GM18508 (cell line): ENCODE data around the gene SORL1-AS1.
A peak's percentile ranks its signal among the peaks of the same experiment; 100 is the strongest.

Experiments
- ATAC-seq: cut with Tn5 transposase; IDR thresholded peaks from one replicate; pipeline ENCODE4 v1.9.1; 2021; ENCODE audit warnings: moderate number of reproducible peaks; ENCODE audit not compliant: insufficient read depth, unreplicated experiment

Gene SORL1-AS1

DNA sequence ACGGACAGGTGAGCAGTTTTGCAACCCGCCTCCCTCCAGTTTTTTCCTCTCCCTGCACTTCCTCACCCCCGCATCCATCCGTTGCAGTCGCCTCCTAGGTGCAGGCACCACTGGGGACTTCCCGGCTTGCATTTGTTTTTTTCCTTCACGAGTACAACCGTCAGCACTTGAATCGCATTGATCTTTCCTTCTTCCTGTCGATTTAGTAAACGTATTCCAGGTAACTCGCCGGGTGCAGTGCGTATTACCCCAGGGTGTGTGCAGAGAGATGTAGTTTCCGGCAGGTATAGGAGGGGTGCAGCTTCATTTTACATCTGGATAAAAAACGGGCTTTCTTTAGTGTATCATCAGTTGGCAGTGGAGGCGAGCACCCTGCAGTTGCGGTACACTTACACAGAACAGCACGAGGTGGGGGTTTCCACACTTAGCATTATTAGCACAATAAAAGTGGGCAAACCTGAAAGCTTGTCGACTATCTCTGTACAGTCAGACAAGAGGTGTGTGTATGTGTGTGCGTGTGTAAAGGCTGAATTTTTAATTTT, at the start of gene SORL1-AS1:
TSS of gene SORL1-AS1 (minus strand) at position 359 of the 542 bp plus-strand sequence.
- ATAC-seq = no peak

DNA sequence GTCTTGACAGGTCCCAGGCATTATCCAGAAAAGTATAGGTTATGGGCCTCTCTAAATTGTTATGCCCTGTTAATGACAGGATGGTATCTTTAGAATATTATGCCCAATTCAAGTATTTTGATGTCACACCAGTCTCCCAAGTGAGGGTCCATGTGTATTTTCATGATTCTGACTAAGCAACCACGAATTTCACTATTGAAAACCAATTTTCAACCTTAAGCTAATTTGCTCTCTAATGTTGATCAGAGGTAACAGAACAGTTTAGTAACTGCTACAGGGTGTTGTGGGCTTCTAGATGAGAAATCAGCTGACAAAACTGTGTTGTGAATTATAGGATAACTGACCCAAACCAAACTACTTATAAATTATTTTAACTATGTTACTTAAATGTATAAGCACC, 48.0 kb upstream of the SORL1-AS1 start:
- ATAC-seq = no peak

DNA sequence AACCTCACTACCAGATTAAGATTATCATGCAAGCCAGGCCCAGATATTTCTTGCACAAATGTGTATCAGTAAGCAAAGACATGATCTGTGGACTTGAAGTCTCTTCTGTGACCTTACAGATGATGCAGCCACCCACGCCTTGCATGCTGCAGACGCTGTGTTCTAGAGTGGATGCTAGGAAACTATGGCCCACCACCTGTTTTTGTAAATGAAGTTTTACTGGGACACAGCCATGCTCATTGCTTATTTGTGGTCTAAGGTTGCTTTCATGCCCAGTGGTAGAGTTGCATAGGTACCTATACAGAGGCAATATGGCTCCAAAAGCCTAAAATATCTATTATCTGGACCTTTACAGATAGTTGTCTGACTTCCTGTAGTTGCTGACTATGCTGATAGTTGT, 47.5 kb upstream of the SORL1-AS1 start:
- ATAC-seq = no peak

DNA sequence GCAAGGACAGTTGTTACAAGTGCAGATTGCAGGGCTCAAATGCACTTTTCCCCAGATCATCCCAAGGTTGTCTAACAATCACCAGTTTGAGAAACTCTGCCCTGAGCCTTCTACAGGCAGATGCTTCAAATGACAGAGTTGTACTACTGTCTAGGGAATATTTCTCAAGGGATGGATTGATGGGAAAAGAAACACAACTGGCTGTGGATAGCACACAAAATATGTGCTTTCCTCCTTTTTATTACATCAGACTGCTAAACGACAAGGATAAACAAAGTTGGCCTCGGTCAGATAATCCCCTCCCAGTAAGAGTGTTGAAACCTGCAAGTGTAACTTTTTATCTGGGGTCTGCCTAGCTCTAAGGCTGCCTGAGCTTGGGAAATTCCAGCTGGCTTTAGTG, 46.6 kb upstream of the SORL1-AS1 start:
- ATAC-seq = no peak

DNA sequence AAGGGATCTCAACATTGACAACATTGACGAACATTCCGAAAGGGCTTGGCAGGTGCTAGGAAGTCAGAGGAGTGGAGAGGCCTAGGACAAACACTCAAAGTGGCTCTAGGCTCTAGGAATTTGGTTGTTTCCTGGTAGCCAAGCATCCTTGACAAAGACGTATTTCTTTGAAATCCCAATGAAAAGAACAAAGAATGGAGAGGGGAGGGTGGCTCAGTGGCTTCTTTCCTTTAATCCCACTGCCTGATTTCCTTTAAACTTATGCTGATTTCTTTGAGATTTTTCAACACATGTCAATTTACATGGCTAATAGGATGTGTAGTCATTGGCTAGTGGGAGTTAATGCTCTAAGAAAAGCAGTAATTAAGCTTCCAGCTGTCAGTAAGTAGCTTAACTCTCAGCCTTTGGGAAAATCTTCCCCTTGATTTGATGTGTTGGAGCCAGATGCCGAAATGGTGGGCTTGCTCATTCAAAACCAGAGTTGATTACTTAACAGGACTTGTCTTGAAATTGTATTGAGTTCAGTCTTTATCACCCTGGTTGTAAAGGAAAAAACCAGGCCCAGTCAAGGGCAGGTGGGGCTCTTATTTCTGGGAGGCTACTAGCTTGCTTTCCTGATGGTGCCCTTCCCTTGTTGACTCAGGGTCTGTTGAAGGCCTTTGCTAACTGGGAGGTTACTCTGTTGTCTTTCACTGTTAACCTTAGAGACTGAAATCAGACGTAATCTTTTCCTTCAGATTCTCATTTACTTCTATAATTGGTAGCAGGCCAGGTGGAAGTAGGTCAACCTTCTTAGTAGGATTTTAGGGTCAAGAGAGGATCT, 44.6 kb upstream of the SORL1-AS1 start:
- ATAC-seq = no peak

DNA sequence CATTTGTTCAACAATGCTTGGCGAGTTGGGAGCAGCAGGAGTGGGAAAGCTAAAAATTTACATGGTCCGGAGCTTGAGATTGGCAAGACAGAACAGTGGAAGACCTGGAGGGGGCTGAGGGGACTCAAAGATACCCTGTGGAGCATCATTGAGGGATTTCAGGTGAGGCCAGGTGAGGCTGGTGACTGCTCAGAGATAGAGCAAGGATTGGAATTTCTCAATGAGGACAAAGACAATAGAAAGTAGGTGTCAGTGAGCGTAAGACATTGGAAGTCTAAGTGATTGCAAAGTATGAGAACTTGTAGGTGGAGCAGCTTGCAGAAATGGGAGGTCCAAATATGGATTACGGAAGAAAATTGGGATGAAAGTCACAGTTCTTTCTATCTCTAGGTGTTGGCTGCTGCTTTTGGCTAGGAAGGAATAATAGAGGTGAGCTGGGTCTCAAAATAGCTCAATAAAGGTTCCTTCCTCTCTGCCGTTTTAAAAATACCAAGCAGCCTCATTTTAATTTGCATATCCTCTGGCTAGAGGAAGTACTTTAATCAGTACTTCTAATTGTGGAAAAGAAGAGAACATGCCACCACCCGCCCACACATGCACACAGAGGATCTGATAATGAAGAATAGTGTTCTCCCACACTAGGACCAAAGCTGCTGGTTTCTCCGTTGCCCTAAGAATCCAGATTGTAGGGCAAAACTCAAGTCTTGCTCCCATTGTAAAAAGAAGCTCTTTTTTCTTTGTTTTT, 41.8 kb upstream of the SORL1-AS1 start:
- ATAC-seq = no peak

DNA sequence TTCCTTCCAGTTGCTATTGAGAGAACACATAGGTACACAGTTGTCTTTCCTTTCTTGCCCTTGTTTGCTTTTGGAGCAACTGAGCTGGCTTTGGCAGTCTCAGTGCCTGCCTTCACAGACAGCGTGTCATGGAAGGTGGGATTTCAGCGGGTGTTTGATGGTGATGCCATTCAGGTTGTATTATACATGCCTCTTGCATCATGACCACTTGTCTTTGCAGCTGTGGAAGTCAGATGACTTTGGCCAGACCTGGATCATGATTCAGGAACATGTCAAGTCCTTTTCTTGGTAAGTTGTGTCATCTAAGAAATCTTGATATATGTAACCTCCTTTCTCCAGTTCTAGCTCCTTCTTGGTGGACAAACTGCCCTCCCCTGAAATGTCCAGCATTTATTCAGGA, 37.1 kb upstream of the SORL1-AS1 start:
- ATAC-seq = no peak

DNA sequence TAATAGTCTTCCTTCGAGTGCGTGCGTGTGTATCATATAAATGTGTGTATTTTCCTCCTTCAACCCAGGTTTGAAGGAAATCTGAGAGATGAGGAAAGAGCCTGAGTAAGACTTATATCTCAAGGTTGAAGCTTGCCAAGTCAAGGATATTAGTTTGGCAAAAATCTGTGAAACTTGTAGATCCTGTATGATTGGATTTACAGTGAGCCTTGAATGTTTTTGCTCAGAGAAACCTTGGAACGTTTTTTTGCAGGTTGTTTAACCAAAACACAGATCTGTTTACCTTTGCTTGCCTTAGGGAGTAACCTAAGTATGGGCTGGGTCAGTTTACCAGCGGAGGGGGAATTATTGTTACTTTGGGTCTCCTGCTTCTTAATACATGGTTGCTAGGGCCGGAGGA, 35.9 kb upstream of the SORL1-AS1 start:
- ATAC-seq = no peak

DNA sequence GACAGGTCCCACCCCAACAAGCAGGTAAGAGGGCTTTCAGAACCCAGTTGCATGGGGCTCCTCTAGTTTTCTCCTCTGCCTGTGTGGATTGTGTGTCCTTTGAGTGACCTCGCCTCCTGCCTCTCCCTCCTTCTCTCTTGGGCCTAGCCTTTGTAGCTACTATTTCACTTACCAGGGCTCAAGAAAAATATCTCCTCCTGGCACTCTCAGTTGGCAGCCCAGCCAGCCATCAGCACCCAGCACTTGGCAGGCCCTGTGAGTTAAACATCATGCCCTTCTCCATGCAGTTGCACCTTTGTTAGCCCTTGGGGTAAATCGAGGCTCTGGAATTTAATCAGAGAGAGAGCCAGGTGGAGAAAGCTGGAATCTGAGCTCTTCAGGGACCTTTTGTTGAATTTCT, 35.4 kb upstream of the SORL1-AS1 start:
- no peak for ATAC-seq

DNA sequence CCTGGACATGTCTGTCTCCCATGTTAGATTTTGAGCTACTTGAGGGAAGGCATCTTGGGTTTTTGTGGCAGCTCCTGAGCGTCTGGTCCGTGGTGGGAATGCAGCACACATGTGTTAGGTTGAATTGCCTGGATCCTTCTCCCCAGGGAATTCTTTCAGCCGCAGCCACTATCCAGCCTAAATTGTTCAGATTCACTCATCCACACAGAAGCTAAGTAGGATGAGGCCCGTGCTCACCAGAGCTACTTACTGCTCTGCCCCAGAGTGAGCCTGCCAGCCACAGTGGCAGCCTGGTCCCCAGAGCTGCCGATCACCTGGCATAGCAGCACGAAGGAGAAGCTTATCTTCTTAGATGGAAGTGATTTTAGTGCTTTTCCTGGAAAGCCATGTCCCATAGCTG, 34.4 kb upstream of the SORL1-AS1 start:
- ATAC-seq = no peak

DNA sequence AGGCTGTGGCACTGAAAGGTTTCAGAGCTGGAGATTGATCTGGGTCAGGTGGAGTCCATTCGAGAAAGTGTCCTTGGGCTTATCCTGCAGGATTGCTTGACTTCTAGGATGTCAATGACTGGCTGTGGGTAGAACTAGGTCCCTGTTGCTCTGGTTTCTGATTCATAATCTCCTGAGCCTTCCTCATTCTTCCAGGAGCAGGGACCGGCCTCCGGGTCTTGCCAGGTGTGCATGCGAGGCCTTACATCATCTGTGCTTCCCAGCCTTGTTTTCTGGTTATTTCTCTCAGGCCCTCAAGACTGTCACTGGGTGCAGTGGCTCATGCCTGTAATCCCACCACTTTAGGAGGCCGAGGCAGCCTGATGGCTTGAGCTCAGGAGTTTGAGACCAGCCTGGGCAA, 33.3 kb upstream of the SORL1-AS1 start:
- no peak for ATAC-seq

DNA sequence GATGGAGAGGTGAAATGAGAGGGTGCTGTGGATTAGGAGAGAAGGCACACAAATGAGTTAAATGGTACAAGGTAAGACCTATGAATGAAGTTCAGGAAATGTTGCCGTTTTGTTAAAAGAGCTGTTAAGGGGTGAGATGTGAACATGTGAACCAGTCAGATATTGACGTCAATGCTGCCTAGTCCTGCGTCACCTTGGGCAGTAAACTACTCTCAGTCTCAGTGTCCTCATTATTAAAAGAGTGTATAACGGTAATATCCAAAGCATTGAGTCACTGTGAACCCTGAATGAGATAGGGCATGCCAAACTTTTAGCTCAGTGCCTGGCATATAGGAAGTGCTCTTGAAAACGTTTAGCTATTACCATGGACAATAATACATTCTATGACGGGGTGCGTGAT, 32.4 kb upstream of the SORL1-AS1 start:
- no peak for ATAC-seq

DNA sequence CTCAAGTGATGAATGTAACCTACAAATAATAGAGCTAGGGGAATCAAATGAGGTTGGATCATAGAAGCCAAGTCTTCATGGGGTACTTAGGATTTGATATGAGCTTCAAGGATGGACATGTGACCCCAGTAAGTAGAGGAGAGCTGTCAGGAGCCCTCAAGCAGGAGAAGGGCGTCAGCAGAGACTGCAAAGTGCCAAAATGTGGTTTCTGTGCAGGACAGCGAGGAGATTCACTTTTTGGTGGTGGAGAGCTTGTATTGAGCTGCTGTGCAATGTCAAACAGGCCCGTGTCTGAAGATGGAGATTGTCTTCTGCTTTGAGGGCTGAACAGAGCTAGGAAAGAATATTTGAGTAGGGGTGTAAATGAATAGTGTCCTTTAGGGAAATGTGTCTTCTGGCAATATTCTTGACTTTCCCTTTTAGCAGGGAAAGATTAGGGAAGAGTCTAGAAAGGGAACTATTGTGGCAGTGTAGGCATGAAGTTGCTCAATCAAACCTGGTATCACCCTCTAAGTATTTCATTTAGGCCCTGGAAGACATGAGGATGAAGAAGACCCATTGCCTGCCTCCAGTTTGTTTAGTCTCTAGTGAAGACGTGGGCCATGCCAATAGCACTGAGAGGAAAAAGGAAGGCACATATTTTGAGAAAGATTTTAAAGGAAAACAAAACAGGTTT, 31.2 kb upstream of the SORL1-AS1 start:
- no peak for ATAC-seq

DNA sequence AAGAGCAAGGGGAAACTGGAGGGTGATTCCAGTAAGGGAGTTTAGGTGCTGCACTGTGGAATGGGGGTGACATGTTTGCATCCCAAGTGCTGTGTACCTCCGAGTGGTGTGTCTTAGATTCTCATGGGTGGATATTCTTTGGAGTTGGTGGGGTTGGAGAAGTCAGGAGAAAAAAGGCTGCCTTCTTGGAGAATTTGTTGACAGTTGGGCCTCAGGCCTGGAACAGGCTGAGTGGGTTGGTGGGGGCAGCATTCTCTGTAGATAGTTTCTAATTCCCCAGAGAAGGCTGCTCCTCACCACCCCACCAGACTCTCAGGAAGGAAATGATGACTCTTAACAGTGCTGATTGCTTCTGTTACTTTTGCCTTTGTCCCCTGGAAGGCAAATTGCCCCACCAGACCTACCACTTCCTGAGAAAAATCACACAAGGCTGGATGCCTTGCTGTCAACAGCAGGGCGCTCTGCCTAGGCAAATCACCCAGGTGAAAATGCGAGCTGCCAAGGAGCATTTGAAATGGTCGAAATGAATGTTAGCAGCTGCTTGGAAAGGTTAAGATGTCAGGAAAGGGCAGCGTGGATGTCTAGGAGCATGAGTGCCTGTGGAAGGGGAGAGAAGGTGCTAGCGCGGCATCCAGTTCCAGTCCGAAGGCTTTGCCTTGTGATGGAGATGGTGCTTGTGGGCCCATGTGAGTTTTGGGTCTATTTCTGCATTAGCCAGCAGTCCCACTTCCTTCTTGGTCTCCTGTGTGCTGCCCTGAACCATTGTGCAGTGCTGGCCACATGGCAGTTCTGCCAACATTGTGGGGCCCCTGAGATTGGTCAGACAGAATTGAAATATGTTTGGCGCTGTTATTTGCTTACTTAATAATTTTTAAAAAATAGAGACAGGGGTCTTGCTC, 29.7 kb upstream of the SORL1-AS1 start:
- peak; percentile 69 for ATAC-seq

DNA sequence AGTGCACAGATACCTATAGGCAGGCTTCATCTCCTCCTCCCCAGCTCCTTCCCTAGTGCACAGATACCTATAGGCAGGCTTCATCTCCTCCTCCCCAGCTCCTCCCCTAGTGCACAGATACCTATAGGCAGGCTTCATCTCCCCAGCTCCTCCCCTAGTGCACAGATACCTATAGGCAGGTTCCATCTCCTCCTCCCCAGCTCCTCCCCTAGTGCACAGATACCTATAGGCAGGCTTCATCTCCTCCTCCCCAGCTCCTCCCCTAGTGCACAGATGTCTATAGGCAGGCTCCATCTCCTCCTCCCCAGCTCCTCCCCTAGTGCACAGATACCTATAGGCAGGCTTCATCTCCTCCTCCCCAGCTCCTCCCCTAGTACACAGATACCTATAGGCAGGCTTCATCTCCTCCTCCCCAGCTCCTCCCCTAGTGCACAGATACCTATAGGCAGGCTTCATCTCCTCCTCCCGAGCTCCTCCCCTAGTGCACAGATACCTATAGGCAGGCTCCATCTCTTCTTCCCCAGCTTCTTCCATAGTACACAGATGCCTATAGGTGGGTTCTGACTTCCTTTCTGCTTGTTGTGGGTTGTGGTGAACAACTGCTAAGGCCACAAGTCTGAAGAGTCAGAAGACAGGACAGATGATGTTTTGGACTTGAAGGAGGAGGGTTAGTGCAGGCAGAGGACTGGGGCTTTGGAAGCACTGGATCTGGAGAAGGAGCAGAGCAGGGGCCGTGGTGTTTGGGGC, 28.9 kb upstream of the SORL1-AS1 start:
- ATAC-seq = peak; percentile 40

DNA sequence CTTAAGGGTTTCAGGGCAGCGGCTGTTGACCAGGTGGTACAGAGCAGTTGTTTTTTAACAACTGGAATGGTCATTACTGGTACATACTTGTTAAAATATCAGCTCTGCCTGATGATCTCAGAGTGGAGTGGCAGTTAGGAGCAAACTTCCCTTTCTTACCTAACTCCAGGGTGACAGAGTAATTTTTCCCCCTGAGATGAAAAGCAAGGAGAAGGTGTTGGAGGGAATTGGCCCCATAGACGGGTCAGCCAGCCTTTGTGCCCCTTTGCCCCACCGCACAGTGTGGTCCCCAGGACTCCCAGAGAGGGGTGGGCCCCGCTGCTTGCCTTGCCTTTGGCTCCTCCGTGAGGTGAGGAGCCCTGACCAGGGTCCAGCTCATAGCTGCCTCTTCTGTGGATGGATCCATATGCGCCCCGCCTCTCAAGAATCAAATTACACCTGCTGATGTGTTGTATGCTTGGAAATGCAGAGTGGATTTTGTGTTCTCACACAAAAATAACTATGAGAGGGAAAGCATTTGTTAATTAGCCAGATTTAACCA, 27.0 kb upstream of the SORL1-AS1 start:
- ATAC-seq = no peak

DNA sequence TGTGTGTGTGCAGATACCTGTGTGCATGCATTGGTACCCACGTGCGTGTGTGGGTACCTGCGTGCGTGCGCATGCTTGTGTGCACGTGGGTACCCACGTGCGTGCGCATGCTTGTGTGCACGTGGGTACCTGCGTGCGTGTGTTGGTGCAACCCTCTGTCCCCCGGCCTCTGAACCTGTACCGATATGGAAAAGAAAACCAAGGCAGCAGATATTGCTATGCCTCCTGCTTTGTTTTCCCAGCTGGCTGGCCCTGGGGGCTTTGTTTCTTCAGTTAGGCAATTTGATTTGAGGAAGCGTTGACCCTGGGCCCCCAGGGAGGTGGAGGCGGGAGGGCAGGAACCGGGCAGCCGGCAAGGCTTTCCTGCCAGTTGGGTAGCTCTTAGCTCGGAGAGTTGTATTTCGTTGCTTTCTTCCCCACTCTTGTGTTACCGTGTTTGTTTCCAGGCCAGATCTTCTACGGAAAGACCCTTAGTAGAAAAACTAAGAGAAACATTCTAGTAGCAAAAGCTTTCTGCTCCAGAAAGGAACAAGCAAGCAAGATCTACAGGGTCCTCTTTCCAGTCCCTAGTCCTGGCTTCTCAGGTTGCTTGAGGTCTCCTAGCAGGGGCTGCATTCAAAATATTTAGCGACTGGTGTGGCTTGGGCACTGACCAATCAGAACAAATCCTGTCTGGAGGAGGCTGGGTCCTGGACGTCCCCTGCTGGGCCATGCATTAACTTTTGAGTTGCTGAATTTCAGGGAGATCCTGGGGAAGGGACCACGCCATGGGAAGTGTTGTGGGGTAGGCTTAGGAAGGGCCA, 26.3 kb upstream of the SORL1-AS1 start:
- no peak for ATAC-seq

DNA sequence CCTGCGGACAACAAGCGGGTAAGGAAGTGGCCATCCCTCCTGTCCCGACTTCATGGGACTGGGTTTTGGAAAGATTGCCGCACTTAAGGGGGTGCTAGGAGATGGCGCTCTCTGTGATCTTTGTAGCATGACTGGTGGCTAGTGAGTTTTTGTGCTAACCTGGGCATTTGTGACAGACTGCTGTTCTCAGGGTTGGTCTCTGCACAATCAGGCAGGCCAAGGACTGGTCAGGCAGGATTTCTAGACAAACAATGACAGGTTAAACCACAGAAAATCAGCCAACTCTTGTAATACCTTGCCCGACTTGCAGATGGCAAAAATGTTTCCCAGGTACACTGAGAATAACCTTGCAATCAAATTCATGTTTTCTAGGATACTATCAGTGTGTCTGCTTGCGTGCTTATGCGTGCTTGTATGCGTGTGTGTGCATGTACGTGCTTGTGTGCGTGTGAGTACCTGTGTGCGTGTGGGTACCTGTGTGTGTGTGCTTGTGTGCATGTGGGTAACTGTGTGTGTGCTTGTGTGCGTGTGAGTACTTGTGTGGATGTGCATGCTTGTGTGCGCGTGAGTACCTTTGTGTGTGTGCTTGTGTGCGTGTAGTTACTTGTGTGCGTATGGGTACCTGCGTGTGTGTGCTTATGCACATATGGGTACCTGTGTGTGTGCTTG, 25.6 kb upstream of the SORL1-AS1 start:
- ATAC-seq = no peak
